HG02798 (cell line): ENCODE measurements around the gene SNX6.
"Not testable (repeated sequence)": the region's sequence is repeated elsewhere in the genome, so short reads cannot be mapped to it uniquely, and the experiment has no call there.

ENCODE experiments used
- ATAC-seq: cut with Tn5 transposase; IDR thresholded peaks from one replicate; pipeline ENCODE4 v1.9.1; 2021; ENCODE audit warnings: mild to moderate bottlenecking; ENCODE audit not compliant: unreplicated experiment, poor library complexity

The SNX6 gene

DNA sequence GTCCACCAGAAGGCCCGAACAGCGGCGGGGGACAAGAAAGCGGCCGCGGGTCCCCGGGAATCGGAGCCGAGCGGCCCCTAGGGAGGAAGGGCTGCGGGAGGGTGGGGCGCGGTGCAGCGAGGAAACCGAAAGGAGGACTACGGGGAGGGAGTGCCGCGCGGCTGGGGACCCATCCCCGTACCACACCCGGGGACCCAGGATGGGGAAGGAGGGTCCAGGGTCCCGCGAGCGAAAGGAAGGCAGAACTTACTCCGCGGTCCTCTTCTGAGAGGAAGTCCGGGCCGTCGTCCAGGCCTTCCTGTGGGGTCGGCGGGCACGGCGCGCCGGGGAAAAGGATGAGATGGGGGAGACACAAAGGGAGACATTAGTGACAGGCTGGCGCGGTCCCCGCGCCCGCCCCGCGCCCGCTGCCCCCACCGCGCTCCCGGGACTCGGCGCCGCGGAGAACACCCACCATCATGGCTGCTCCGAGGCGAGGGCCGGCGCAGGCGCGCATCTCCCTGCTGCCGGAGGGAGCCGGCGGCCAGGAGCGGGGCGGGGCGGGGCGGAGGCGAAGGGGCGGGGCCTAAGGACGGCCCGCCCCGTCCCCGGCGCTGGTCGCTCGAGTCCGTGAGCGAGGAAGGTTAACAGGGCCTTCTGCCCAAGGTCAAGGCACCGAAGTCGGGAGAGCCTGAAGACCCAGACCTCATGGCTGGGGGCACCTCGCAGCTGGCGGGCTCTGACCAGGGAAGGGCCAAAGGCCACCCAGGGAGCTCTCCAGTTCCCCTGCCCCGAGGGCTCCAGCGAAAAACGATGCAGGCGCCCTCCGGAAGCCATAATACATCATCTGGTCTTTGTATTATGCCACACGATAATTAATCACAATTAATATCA, at the start of gene SNX6:
TSS of gene SNX6 (minus strand) at position 492 of the 873 bp plus-strand sequence. CDS start at position 460, 32 bp downstream.
- ATAC-seq = peak; percentile 95

GRCh38 chr14:34678735-34679134, 48.8 kb upstream of the SNX6 start:
- no peak for ATAC-seq

- no peak for ATAC-seq
These were observed 48.4 kb upstream of the SNX6 start for GRCh38 chr14:34678306-34678705.

DNA sequence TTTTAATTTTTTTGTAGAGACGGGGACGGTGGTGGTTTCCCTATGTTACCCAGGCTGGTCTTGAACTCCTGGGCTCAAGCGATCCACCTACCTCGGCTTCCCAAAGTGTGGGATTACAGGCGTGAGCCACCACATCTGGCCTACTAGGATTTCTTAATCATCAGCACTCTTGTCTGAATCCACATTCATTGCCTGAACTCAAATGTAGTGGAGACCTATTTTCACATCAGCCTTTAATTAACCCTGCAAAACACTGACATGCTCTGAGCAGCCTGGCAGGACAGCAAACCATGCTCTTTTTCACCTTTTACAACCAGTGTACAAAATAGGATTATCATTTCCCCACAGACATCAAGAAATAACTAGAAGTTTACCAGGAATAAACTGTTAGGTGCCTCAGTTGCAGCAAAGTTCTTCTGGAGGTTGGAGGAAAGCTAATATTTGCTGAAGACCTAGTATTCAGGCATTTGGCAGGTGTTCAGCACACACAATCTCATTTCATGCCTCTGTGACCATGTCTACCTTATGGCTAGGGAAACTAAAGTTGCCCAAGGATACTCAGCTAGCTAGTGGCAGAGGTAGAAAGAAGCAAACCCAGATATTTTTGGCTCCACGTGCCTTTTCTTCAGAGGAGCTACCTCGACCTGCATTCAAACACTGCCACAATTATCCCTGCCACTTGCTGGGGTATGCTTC, 46.7 kb upstream of the SNX6 start:
- no peak for ATAC-seq

DNA sequence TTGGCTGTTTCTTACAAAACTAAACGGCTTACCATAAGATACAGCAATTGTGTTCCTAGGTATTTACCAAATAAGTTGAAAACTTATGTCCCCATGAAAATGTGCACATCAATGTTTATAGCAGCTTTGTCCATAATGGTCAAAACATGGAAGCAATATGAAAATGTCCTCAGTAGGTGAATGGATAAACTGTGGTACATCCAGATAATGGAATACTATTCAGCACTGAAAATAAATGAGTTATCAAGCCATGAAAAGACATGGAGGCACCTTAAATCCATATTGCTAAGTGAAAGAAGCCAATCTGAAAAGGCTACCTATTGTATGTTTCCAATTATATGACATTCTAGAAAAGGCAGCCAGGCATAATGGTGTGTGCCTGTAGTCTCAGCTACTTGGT, 43.8 kb upstream of the SNX6 start:
- ATAC-seq = no peak

DNA sequence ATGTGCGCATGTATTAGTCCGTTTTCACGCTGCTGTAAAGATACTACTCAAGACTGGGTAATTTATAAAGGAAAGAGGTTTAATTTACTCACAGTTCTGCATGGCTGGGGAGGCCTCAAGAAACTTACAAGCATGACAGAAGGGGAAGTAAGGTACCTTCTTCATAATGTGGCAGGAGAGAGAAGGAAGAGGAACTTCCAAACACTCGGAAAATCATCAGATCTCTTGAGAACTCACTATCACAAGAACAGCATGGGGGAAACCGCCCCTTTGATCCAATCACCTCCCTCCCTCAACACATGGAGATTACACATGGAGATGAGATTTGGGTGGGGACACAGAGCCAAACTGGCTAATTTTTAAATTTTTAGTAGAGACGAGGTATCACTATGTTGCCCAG, 41.8 kb upstream of the SNX6 start:
- no peak for ATAC-seq

GRCh38 chr14:34668111-34668510, 38.2 kb upstream of the SNX6 start:
- ATAC-seq = no peak

GRCh38 chr14:34667007-34667406, 37.1 kb upstream of the SNX6 start:
- no peak for ATAC-seq

- no peak for ATAC-seq
These were observed 36.0 kb upstream of the SNX6 start for GRCh38 chr14:34665785-34666435.

GRCh38 chr14:34662561-34663088, 32.7 kb upstream of the SNX6 start:
- no peak for ATAC-seq

DNA sequence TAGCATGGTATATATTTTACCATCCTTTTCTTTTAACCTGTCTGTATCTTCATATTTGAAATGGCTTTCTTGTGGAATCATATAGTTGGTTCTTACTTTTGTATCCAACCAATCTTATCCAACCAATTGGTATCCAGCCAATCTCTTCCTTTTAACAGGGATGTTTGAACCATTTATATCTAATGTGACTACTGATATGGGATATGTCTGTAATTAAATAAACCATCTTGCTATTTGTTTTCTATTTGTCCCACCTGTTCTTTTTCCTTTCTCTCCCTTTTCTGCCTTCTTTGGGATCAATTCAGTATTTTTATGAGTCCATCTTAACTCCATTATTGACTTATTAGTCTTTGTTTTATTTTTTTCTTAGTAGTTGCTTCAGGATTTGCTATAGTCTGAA, 30.8 kb upstream of the SNX6 start:
- no peak for ATAC-seq

GRCh38 chr14:34655959-34656358, 26.0 kb upstream of the SNX6 start:
- no peak for ATAC-seq

- ATAC-seq = not testable (repeated sequence)
These were observed 23.1 kb upstream of the SNX6 start for GRCh38 chr14:34653073-34653472.

DNA sequence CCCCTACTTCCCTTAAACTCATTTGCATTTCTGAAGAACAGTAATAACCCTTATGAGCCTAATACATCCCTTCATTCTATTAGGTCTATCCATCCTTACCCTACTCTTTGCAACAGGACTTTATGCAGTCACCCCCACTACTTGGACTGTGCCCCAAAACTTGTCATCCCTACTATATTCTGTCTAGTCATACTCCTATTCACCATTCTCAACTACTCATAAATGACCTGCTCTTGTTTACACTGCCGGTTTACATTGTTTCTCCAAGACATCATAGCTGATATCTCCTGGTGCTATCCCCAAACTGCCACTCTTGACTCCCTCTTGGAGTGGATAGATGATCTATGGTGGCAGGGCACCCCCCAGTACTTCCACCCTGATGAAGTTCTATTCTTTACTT, 22.4 kb upstream of the SNX6 start:
- ATAC-seq = not testable (repeated sequence)

DNA sequence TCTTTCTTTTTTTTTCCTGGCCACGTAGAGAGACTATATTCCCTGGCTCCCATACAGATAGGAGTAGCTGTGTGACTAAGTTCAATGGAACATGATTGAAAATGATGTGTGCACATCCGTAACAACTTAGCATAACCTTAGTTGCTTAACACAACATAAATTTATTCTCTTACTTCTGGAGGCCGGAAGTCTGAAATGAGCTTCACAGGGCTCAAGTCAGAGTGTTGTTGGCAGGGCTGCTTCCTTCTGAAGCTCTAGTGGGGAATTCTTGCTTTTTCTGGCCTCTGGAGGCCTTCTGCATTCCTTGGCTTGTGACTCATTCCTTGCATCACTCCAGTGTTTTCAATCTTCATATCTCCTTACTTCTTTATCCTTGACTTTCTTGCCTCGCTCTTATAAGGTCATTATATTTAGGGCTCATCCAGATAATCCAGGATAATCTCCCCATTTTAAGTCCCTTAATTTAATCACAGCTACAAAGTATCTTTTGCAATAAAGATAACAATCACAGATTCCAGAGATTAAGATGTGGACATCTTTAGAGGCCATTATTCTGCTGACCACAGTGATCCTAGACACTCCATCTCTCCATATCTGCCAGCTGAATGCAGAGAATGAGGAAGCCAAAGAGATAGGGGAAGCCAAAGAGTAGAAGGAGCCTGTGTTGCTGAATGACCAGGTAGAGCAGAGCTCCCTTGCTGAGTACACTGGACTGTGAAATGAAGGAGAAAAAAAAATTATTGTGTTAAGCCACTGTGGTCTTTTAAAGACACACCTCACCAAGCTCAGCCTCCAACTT, 21.0 kb upstream of the SNX6 start:
- ATAC-seq = no peak

DNA sequence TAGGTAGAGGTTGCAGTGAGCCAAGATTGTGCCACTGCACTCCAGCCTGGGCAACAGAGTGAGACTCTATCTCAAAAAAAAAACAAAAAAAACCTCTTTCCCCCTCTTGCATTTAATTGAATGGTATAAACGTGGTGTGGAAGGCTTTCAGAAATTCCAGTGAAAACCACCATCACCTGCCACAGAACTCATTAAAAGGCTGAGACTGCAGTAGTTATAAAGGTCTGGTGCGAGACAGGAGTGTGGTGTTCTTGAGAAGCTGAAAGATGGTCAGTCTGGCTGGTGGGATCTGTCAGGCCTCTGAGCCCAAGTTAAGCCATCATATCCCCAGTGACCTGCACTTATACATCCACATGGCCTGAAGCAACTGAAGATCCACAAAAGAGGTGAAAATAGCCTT, 20.1 kb upstream of the SNX6 start:
- ATAC-seq = not testable (repeated sequence)

DNA sequence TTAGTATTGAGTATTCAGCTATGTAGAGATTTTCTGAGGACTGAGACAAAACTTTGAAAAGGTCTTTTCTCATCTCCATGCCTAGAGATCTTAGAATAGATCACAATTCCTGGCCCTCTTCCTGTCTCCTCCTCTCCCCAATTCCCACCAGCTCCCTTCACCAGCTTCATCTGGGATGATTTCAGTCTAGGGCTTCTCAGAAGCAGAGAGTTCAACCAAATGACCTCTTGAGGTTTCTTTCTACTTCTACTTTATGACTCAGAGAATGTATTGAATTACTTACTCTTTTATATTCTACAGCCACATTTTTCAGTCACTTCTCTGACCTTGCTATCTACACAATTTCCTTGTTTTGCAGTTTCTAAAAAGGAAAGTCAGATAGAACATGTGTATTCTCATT, 19.4 kb upstream of the SNX6 start:
- ATAC-seq = no peak

- no peak for ATAC-seq
These were observed 16.8 kb upstream of the SNX6 start for GRCh38 chr14:34646570-34647255.

GRCh38 chr14:34643361-34643760, 13.4 kb upstream of the SNX6 start:
- no peak for ATAC-seq

- no peak for ATAC-seq
These were observed 12.6 kb upstream of the SNX6 start for GRCh38 chr14:34642595-34642994.
